Measurements from ENCODE around the gene TMEM107. TPM values are rescaled to one million over a fixed set of nuclear protein-coding genes. Genes with fewer than 3 reads are reported as not detected.

The TMEM107 gene
- polyA plus RNA-seq, 4 donors = 0.89 to 14.9 (median 7.4) TPM

DNA sequence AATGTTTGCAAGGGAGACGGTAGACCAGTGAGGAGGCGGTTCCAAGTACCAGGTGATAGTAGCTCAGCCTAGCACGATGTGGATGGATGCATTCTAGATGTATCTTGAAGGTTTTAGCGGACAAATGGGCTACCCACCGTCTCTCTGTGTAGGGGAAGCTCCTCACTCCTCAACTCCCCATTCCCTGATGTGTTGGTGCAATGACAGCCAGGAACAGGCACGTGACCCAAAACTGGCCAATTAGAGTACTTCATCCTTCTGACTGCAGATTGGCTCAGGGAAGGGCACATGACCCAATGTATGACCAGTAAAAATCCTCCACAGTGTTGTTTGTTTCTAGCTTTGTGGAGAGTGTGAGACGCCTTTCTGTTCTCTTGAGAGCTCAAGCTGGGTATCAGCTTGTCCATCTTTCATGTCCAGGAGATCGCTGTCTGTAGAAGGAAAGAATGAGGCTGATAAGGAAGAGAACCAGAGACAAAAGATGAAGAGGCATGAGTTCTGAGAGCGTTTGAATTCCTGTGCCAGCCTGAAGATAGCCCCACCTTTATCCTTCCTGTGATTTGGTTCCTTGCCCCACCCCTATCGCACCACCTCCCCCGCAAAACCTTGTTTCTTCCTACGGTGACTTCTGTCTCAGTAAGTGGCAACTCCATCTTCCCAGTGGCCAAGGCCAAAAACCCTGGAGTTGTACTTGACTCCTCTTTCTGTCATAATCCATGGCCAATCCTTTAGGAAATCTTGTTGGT is 16.1 kb upstream of the TMEM107 start:
- FAIRE-seq (no peak), DNase-seq (peak; percentile 92 to 94)
- no peaks in the 10 kb centered on the region for H3K27me3 ChIP-seq (ENCODE audit: control insufficient read depth in 3 of 3, insufficient read depth in 3 of 3, low read length in 3 of 3)
- peak overlapping the region in 1 of 3 donors; percentile 42 for H3K4me3 ChIP-seq (ENCODE audit: low read depth in 1 of 3, low read length in 3 of 3)
- no peaks in the 10 kb centered on the region for H3K9me3 ChIP-seq (ENCODE audit: control insufficient read depth in 2 of 2, insufficient read depth in 1 of 2, low read depth in 1 of 2, low read length in 1 of 2)
- peaks cover 6 to 35% (median 6%) of the 10 kb centered on the region in 3 donors for H3K4me1 ChIP-seq (ENCODE audit: control insufficient read depth in 3 of 3, insufficient read depth in 2 of 3, low read depth in 1 of 3, low read length in 2 of 3)
- no peaks in the 10 kb centered on the region for H3K36me3 ChIP-seq (ENCODE audit: control insufficient read depth in 3 of 3, insufficient read depth in 2 of 3, low read depth in 1 of 3, low read length in 3 of 3)
- WGBS, 3 donors = 12 to 31% (median 23%) methylated on average over 12 of the region's 12 CpGs
- peak overlapping the region; percentile 48 to 92 (median 86) for H3K27ac ChIP-seq (ENCODE audit: low read depth in 1 of 3, low read length in 2 of 3)

DNA sequence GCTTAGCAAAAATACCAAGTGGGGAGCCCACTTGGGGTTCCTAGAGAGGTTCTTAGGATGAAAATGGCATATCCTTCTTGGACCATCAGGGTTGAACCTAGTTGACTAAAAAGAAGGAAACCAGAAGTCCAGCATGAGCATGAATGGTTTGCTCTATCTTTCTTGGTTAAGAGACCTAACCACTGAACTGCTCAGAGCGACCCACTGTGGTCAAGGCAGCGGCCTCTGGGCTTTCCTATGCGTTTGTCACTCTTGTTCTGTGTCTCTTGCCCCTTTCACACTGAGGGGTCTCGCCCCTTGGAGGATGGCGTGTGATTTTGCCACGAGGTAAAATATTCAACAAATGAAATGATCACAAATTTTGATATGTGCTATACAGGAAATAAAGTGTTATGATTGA is 14.3 kb upstream of the TMEM107 start:
- H3K27ac ChIP-seq (ENCODE audit: low read depth in 1 of 3, low read length in 2 of 3) = peak overlapping the region; percentile 66 to 86 (median 86)
- no peaks in the 10 kb centered on the region for H3K27me3 ChIP-seq (ENCODE audit: control insufficient read depth in 3 of 3, insufficient read depth in 3 of 3, low read length in 3 of 3)
- H3K9me3 ChIP-seq (ENCODE audit: control insufficient read depth in 2 of 2, insufficient read depth in 1 of 2, low read depth in 1 of 2, low read length in 1 of 2) = no peaks in the 10 kb centered on the region
- H3K4me1 ChIP-seq (ENCODE audit: control insufficient read depth in 3 of 3, insufficient read depth in 2 of 3, low read depth in 1 of 3, low read length in 2 of 3) = peaks cover 6 to 35% (median 6%) of the 10 kb centered on the region in 3 donors
- DNase-seq (no peak), FAIRE-seq (no peak)
- H3K36me3 ChIP-seq (ENCODE audit: control insufficient read depth in 3 of 3, insufficient read depth in 2 of 3, low read depth in 1 of 3, low read length in 3 of 3) = no peaks in the 10 kb centered on the region
- peak overlapping the region in 1 of 3 donors; percentile 18 for H3K4me3 ChIP-seq (ENCODE audit: low read depth in 1 of 3, low read length in 3 of 3)
- 33 to 41% (median 34%) methylated on average over 6 of the region's 6 CpGs for WGBS, 3 donors

- WGBS, 3 donors = 0% methylated on average over 56 to 70 of the region's 70 CpGs
These were observed 13.7 kb upstream of the TMEM107 start, which contains the start of gene BORCS6 for GRCh38 chr17:8189711-8190477. BORCS6 (minus strand) TSS chr17:8190180; CDS start chr17:8190140, 40 bp downstream.

GRCh38 chr17:8189041-8189710 is 13.0 kb upstream of the TMEM107 start:
- H3K27me3 ChIP-seq (ENCODE audit: control insufficient read depth in 3 of 3, insufficient read depth in 3 of 3, low read length in 3 of 3) = no peaks in the 10 kb centered on the region
- FAIRE-seq (no peak), DNase-seq (peak; percentile 26 to 63)
- no peaks in the 10 kb centered on the region for H3K9me3 ChIP-seq (ENCODE audit: control insufficient read depth in 2 of 2, insufficient read depth in 1 of 2, low read depth in 1 of 2, low read length in 1 of 2)
- peak overlapping the region; percentile 82 to 92 (median 90) for H3K4me3 ChIP-seq (ENCODE audit: low read depth in 1 of 3, low read length in 3 of 3)
- 1 to 3% (median 2%) methylated on average over 62 to 67 of the region's 67 CpGs for WGBS, 3 donors
- no peaks in the 10 kb centered on the region for H3K36me3 ChIP-seq (ENCODE audit: control insufficient read depth in 3 of 3, insufficient read depth in 2 of 3, low read depth in 1 of 3, low read length in 3 of 3)
- H3K4me1 ChIP-seq (ENCODE audit: control insufficient read depth in 3 of 3, insufficient read depth in 2 of 3, low read depth in 1 of 3, low read length in 2 of 3) = peaks cover 6 to 35% (median 6%) of the 10 kb centered on the region in 3 donors
- H3K27ac ChIP-seq (ENCODE audit: low read depth in 1 of 3, low read length in 2 of 3) = peak overlapping the region; percentile 86 to 99 (median 97)

More at GRCh38 chr17:8189711-8190477, 13.7 kb upstream of the TMEM107 start, which contains the start of gene BORCS6:
- H3K36me3 ChIP-seq (ENCODE audit: control insufficient read depth in 3 of 3, insufficient read depth in 2 of 3, low read depth in 1 of 3, low read length in 3 of 3) = no peaks in the 10 kb centered on the region
- FAIRE-seq (no peak), DNase-seq (peak; percentile 98 to 100)
- no peaks in the 10 kb centered on the region for H3K27me3 ChIP-seq (ENCODE audit: control insufficient read depth in 3 of 3, insufficient read depth in 3 of 3, low read length in 3 of 3)
- H3K9me3 ChIP-seq (ENCODE audit: control insufficient read depth in 2 of 2, insufficient read depth in 1 of 2, low read depth in 1 of 2, low read length in 1 of 2) = no peaks in the 10 kb centered on the region
- H3K4me3 ChIP-seq (ENCODE audit: low read depth in 1 of 3, low read length in 3 of 3) = peak within 1 kb of the TSS; percentile 82 to 92 (median 90)
- H3K27ac ChIP-seq (ENCODE audit: low read depth in 1 of 3, low read length in 2 of 3) = peak within 1 kb of the TSS; percentile 86 to 99 (median 97)
- H3K4me1 ChIP-seq (ENCODE audit: control insufficient read depth in 3 of 3, insufficient read depth in 2 of 3, low read depth in 1 of 3, low read length in 2 of 3) = peaks cover 6 to 35% (median 6%) of the 10 kb centered on the region in 3 donors

DNA sequence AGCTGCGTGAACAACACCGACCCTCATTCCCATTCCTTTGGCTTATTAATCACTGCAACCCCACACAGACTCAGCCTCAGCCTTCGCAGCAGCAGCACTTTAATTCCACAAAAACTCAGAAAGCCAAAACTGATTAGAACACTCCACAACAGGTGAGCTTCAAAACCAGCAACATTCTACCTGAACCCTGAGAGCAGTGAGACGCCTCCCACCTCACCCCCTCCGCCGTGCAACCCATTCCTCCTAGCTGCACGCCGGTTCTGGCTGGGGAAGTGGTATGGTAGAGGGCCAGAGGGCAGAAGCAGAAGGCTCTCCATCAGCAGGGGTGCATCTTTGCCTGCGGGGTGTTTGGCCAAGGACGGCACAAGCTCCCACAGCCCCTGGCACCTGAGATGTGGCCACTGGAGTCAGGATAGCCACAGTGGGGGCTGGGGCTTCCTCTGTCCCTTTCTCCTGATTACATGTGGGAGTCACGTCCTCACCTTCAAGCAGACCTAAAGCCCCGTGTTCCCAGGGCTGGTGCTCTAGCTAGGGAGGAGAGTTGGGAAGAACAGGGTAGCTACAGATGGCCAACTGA is 12.2 kb upstream of the TMEM107 start:
- 20 to 27% (median 23%) methylated on average over 12 of the region's 12 CpGs for WGBS, 3 donors
- Histone ChIP-seq H3K36me3 (ENCODE audit: control insufficient read depth in 3 of 3, insufficient read depth in 2 of 3, low read depth in 1 of 3, low read length in 3 of 3) (no peaks in the 10 kb centered on the region), H3K27ac (ENCODE audit: low read depth in 1 of 3, low read length in 2 of 3) (peak overlapping the region; percentile 86 to 99 (median 97)), H3K9me3 (ENCODE audit: control insufficient read depth in 2 of 2, insufficient read depth in 1 of 2, low read depth in 1 of 2, low read length in 1 of 2) (no peaks in the 10 kb centered on the region), H3K27me3 (ENCODE audit: control insufficient read depth in 3 of 3, insufficient read depth in 3 of 3, low read length in 3 of 3) (no peaks in the 10 kb centered on the region), H3K4me1 (ENCODE audit: control insufficient read depth in 3 of 3, insufficient read depth in 2 of 3, low read depth in 1 of 3, low read length in 2 of 3) (peaks cover 6 to 35% (median 6%) of the 10 kb centered on the region in 3 donors), H3K4me3 (ENCODE audit: low read depth in 1 of 3, low read length in 3 of 3) (peak overlapping the region in 2 of 3 donors; percentile 90 to 92)
- FAIRE-seq (no peak), DNase-seq (no peak)

- Histone ChIP-seq H3K9me3 (ENCODE audit: control insufficient read depth in 2 of 2, insufficient read depth in 1 of 2, low read depth in 1 of 2, low read length in 1 of 2) (no peaks in the 10 kb centered on the region), H3K36me3 (ENCODE audit: control insufficient read depth in 3 of 3, insufficient read depth in 2 of 3, low read depth in 1 of 3, low read length in 3 of 3) (no peaks in the 10 kb centered on the region), H3K27me3 (ENCODE audit: control insufficient read depth in 3 of 3, insufficient read depth in 3 of 3, low read length in 3 of 3) (no peaks in the 10 kb centered on the region), H3K4me1 (ENCODE audit: control insufficient read depth in 3 of 3, insufficient read depth in 2 of 3, low read depth in 1 of 3, low read length in 2 of 3) (peaks cover 6 to 34% (median 6%) of the 10 kb centered on the region in 3 donors), H3K27ac (ENCODE audit: low read depth in 1 of 3, low read length in 2 of 3) (peak overlapping the region; percentile 69 to 99 (median 86)), H3K4me3 (ENCODE audit: low read depth in 1 of 3, low read length in 3 of 3) (peak overlapping the region in 2 of 3 donors; percentile 25 to 90)
- no peak for FAIRE-seq
- peak; percentile 94 to 98 for DNase-seq
- 0 to 2% (median 1%) methylated on average over 25 of the region's 25 CpGs for WGBS, 3 donors
These were observed 11.5 kb upstream of the TMEM107 start for GRCh38 chr17:8187517-8188262.

GRCh38 chr17:8186787-8187516 is 10.8 kb upstream of the TMEM107 start:
- 0 to 1% (median 0%) methylated on average over 32 of the region's 32 CpGs for WGBS, 3 donors
- no peaks in the 10 kb centered on the region for H3K9me3 ChIP-seq (ENCODE audit: control insufficient read depth in 2 of 2, insufficient read depth in 1 of 2, low read depth in 1 of 2, low read length in 1 of 2)
- H3K4me3 ChIP-seq (ENCODE audit: low read depth in 1 of 3, low read length in 3 of 3) = peak overlapping the region; percentile 55 to 90 (median 62)
- H3K36me3 ChIP-seq (ENCODE audit: control insufficient read depth in 3 of 3, insufficient read depth in 2 of 3, low read depth in 1 of 3, low read length in 3 of 3) = no peaks in the 10 kb centered on the region
- FAIRE-seq = no peak
- peak; percentile 94 to 95 for DNase-seq
- no peaks in the 10 kb centered on the region for H3K27me3 ChIP-seq (ENCODE audit: control insufficient read depth in 3 of 3, insufficient read depth in 3 of 3, low read length in 3 of 3)
- H3K27ac ChIP-seq (ENCODE audit: low read depth in 1 of 3, low read length in 2 of 3) = peak overlapping the region; percentile 77 to 99 (median 86)
- H3K4me1 ChIP-seq (ENCODE audit: control insufficient read depth in 3 of 3, insufficient read depth in 2 of 3, low read depth in 1 of 3, low read length in 2 of 3) = peaks cover 6 to 29% (median 6%) of the 10 kb centered on the region in 3 donors
